HFFc6 (cell line): ENCODE data around the gene OPCML. TPM values are rescaled to one million over a fixed set of nuclear protein-coding genes. Genes with fewer than 3 reads are reported as not detected.

ENCODE experiments used
- DNase-seq: peaks from one replicate; pipeline ENCODE4 v3.0.0-alpha.2; 2018
- H3K27ac Mint-ChIP-seq: 2 replicates; pipeline ENCODE4 v1.8.0; 2020; ENCODE audit warnings: mild to moderate bottlenecking, mixed read lengths
- H3K27me3 Mint-ChIP-seq: 2 replicates; pipeline ENCODE4 v1.8.0; 2021; ENCODE audit warnings: mild to moderate bottlenecking, moderate library complexity, mixed read lengths; ENCODE audit not compliant: insufficient read depth
- H3K36me3 Mint-ChIP-seq: 2 replicates; pipeline ENCODE4 v1.8.0; 2021; ENCODE audit warnings: low read depth, mixed read lengths
- H3K4me1 Mint-ChIP-seq: 2 replicates; pipeline ENCODE4 v1.8.0; 2020; ENCODE audit warnings: low read depth, mixed read lengths
- H3K4me3 Mint-ChIP-seq: 2 replicates; pipeline ENCODE4 v1.8.0; 2020; ENCODE audit warnings: mild to moderate bottlenecking, moderate library complexity, mixed read lengths
- H3K9me3 Mint-ChIP-seq: 2 replicates; pipeline ENCODE4 v1.8.0; 2020; ENCODE audit warnings: mild to moderate bottlenecking, mixed read lengths
- CTCF ChIP-seq: fragments of 200-600 bp; sonication (generic); IDR thresholded peaks from 2 replicates; pipeline ENCODE4 v1.5.0; 2021; ENCODE audit warnings: antibody characterized with exemption, mild to moderate bottlenecking
- total RNA-seq, 6 experiments: library from RNA; stranded (reverse); fragmentation: NEBNext Ultra II Directional; extraction: Animal tissue kit (Norgen Biotek cat#: 25700); gene quantifications; 2 replicates in 1 of 6; 3 replicates in 5 of 6; pipeline ENCODE4 v1.2.3, GENCODE V29; 2021

The OPCML gene
- total RNA-seq, 6 experiments from 2014 or later: 0.11 to 1.7 (median 0.33) TPM

GRCh38 chr11:132886335-132886734, 646.0 kb downstream of the OPCML start:
- H3K36me3 Mint-ChIP-seq: no peaks in the 10 kb centered on the region
- no peaks in the 10 kb centered on the region; the same call in 1 of the 2 replicates for H3K9me3 Mint-ChIP-seq
- DNase-seq: peak; percentile 57
- H3K4me3 Mint-ChIP-seq: no peak overlapping the region
- TF ChIP-seq CTCF: no peak
- peaks cover 52% of the 10 kb centered on the region for H3K4me1 Mint-ChIP-seq
- no peaks in the 10 kb centered on the region for H3K27me3 Mint-ChIP-seq
- peak overlapping the region; percentile 53 for H3K27ac Mint-ChIP-seq

GRCh38 chr11:132883241-132883640, 649.1 kb downstream of the OPCML start:
- no peak overlapping the region for H3K27ac Mint-ChIP-seq
- no peaks in the 10 kb centered on the region for H3K36me3 Mint-ChIP-seq
- no peak for TF ChIP-seq CTCF
- peaks cover 36% of the 10 kb centered on the region for H3K4me1 Mint-ChIP-seq
- H3K27me3 Mint-ChIP-seq: peaks cover 1% of the 10 kb centered on the region; the same call in 1 of the 2 replicates
- no peak overlapping the region for H3K4me3 Mint-ChIP-seq
- DNase-seq: no peak
- no peaks in the 10 kb centered on the region; the same call in 1 of the 2 replicates for H3K9me3 Mint-ChIP-seq

- TF ChIP-seq CTCF: no peak
- Mint-ChIP-seq H3K27me3 (peaks cover 5% of the 10 kb centered on the region; the same call in 1 of the 2 replicates), H3K4me1 (peaks cover 19% of the 10 kb centered on the region), H3K9me3 (no peaks in the 10 kb centered on the region; the same call in 1 of the 2 replicates), H3K36me3 (no peaks in the 10 kb centered on the region), H3K27ac (no peak overlapping the region), H3K4me3 (no peak overlapping the region)
- no peak for DNase-seq
Observed at GRCh38 chr11:132881622-132882021, 650.7 kb downstream of the OPCML start.

GRCh38 chr11:132878111-132878510, 654.2 kb downstream of the OPCML start:
- Mint-ChIP-seq H3K36me3 (no peaks in the 10 kb centered on the region), H3K4me3 (no peak overlapping the region), H3K9me3 (no peaks in the 10 kb centered on the region; the same call in 1 of the 2 replicates), H3K4me1 (peaks cover 13% of the 10 kb centered on the region), H3K27me3 (peaks cover 5% of the 10 kb centered on the region; the same call in 1 of the 2 replicates), H3K27ac (no peak overlapping the region)
- DNase-seq: no peak
- TF ChIP-seq CTCF: no peak

GRCh38 chr11:132876705-132877104, 655.6 kb downstream of the OPCML start:
- no peaks in the 10 kb centered on the region for H3K36me3 Mint-ChIP-seq
- H3K4me1 Mint-ChIP-seq: peaks cover 13% of the 10 kb centered on the region
- no peaks in the 10 kb centered on the region; the same call in 1 of the 2 replicates for H3K9me3 Mint-ChIP-seq
- TF ChIP-seq CTCF: no peak
- no peak for DNase-seq
- peaks cover 5% of the 10 kb centered on the region for H3K27me3 Mint-ChIP-seq
- H3K27ac Mint-ChIP-seq: no peak overlapping the region
- H3K4me3 Mint-ChIP-seq: no peak overlapping the region

- Mint-ChIP-seq H3K36me3 (no peaks in the 10 kb centered on the region), H3K4me1 (peaks cover 13% of the 10 kb centered on the region), H3K9me3 (no peaks in the 10 kb centered on the region; the same call in 1 of the 2 replicates), H3K27ac (no peak overlapping the region), H3K4me3 (no peak overlapping the region), H3K27me3 (peaks cover 5% of the 10 kb centered on the region)
- TF ChIP-seq CTCF: peak; percentile 31; the same call in 1 of the 2 replicates
- no peak for DNase-seq
Observed at GRCh38 chr11:132876239-132876638, 656.1 kb downstream of the OPCML start.
